Activated B cell treated with CpG ODN at 0.5 μM for 24 hours (primary cell): Measurements from ENCODE around the gene SAP30. TPM values are rescaled to one million over a fixed set of nuclear protein-coding genes. Genes with fewer than 3 reads are reported as not detected.

Source experiments
- ATAC-seq: fragments of 200-7000 bp; cut with Tn5 transposase; one replicate; pipeline ENCODE4 v1.10.0; 2021; ENCODE audit warnings: low read depth, mild to moderate bottlenecking, moderate library complexity
- CTCF ChIA-PET: fragments of 350-600 bp; sonication (Branson Sonifier 250); formaldehyde crosslinking; loops from one replicate; lab custom pipeline; 2021; ENCODE audit warnings: antibody characterized with exemption; lab: Charles Lee
- POLR2A ChIA-PET: fragments of 350-600 bp; sonication (Branson Sonifier 250); formaldehyde crosslinking; loops from one replicate; lab custom pipeline; 2021; ENCODE audit warnings: antibody characterized with exemption; lab: Charles Lee
- DNase-seq: peaks from one replicate; pipeline ENCODE4 v3.0.0; 2022
- H3K27ac Mint-ChIP-seq: one replicate; pipeline ENCODE4 v1.8.0; 2020; ENCODE audit warnings: mixed read lengths
- H3K27me3 Mint-ChIP-seq: one replicate; pipeline ENCODE4 v1.8.0; 2021; ENCODE audit warnings: mixed read lengths
- H3K36me3 Mint-ChIP-seq: one replicate; pipeline ENCODE4 v1.8.0; 2021; ENCODE audit warnings: low read depth, mixed read lengths
- H3K4me1 Mint-ChIP-seq: one replicate; pipeline ENCODE4 v1.8.0; 2021; ENCODE audit warnings: mixed read lengths
- H3K4me3 Mint-ChIP-seq: one replicate; pipeline ENCODE4 v1.8.0; 2020; ENCODE audit warnings: mild to moderate bottlenecking, mixed read lengths
- H3K9me3 Mint-ChIP-seq: one replicate; pipeline ENCODE4 v1.8.0; 2020; ENCODE audit warnings: mixed read lengths
- intact Hi-C: fragments of 100-400 bp; cut with micrococcal nuclease; formaldehyde crosslinking; loops from one replicate; pipeline ENCODE4 v1.15.1; 2024
- total RNA-seq: library from RNA; stranded (reverse); gene quantifications from 2 replicates; pipeline ENCODE4 v1.2.3, GENCODE V29; 2022
- TF ChIP-seq, protein P1 (sequence below): fragments of 200-600 bp; IDR thresholded peaks from one replicate; pipeline ENCODE4 v1.8.0; 2022; ENCODE audit warnings: antibody characterized with exemption, mild to moderate bottlenecking

The SAP30 gene
- total RNA-seq, 1 donor from 2014 or later = 2.1 TPM

DNA sequence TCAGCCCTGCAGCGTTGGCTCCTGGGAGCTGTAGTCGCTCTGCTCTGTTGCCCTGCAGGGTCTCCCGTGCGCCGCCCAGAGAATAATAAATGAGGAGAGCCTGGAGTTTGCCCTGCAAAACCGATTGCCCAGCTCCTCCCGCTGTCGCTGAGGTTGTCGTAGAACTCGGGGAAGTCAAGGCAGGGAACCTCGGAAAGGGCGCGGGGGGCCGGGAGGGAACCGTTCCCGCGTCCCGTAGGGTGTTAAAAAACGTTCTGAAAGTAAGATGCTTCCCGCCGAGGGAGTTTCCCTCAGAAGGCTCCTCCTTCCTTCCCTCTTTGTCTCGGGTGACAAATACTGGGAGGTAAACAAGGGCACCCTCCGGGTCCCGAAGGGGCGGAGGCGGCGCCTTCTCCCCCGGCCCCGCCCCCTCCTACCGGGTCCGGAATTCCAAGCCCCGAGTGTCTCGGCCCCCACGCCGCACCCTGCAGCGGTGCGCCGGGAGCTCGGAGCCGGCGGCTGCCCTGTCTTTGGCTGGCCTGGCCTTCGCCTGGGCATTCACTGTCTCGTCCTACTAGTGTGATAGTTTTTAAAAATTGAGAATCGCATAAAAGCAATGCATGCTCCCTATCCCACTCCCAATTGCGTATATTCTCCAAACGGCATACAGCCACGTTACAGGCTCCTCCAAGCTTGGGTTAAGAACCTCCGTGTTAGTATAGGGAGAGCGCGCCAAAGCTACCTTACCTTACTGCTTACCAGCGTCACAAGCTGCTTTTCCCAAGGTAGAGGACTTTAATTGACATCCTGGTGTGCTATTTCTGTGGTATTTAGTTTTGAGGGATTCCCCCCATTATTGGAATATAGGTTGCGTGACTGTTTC, 35.6 kb upstream of the SAP30 start:
- POLR2A ChIA-PET = interaction anchor here (0.7 to 6.6 kb wide), 12 partner anchors 10 to 949 kb away, joined by 3 to 270 read pairs (median 9); partner anchors contain the start of genes CEP44, FBXO8, GALNT7 and SAP30
- DNase-seq (no peak), ATAC-seq (no peak)
- H3K36me3 Mint-ChIP-seq = peaks cover 35% of the 10 kb centered on the region
- H3K9me3 Mint-ChIP-seq = no peaks in the 10 kb centered on the region
- CTCF ChIA-PET = interaction anchor here (1.2 kb wide), 1 partner anchor 321 kb away, joined by 4 read pairs; no protein-coding TSS in a partner anchor
- H3K4me1 Mint-ChIP-seq = peaks cover 25% of the 10 kb centered on the region
- peak overlapping the region; percentile 98 for H3K27ac Mint-ChIP-seq
- intact Hi-C loops = loop anchor here (1.0 to 5.0 kb wide), 5 partner anchors 35 to 947 kb away; partner anchors contain the start of genes CEP44, FBXO8, GALNT7 and SAP30
- H3K27me3 Mint-ChIP-seq = no peaks in the 10 kb centered on the region
- TF ChIP-seq, protein P1, sequence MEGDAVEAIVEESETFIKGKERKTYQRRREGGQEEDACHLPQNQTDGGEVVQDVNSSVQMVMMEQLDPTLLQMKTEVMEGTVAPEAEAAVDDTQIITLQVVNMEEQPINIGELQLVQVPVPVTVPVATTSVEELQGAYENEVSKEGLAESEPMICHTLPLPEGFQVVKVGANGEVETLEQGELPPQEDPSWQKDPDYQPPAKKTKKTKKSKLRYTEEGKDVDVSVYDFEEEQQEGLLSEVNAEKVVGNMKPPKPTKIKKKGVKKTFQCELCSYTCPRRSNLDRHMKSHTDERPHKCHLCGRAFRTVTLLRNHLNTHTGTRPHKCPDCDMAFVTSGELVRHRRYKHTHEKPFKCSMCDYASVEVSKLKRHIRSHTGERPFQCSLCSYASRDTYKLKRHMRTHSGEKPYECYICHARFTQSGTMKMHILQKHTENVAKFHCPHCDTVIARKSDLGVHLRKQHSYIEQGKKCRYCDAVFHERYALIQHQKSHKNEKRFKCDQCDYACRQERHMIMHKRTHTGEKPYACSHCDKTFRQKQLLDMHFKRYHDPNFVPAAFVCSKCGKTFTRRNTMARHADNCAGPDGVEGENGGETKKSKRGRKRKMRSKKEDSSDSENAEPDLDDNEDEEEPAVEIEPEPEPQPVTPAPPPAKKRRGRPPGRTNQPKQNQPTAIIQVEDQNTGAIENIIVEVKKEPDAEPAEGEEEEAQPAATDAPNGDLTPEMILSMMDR = no peak
- peak overlapping the region; percentile 96 for H3K4me3 Mint-ChIP-seq

DNA sequence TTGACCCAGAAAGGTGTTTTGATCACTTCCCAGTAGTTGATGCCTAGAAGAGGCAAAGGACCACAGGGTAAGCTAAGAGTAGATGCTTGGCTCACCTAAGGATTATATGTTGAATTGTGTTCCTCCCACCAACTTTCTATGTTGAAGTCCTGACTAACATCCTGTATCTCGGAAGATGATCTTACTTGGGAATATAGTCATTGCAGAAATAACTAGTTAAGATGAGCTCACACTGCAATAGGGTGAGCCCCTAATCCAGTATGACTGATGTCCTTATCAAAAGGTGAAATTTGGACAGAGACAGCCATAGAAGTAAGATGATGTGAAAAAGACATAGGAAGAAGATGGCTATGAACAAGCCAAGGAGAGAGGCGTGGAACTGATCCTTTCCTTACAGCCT, 33.3 kb upstream of the SAP30 start:
- Mint-ChIP-seq H3K9me3 (no peaks in the 10 kb centered on the region), H3K27me3 (no peaks in the 10 kb centered on the region), H3K4me3 (no peak overlapping the region), H3K4me1 (peaks cover 18% of the 10 kb centered on the region), H3K27ac (no peak overlapping the region), H3K36me3 (peaks cover 20% of the 10 kb centered on the region)
- CTCF ChIA-PET = no interaction called here
- DNase-seq (no peak), ATAC-seq (no peak)
- POLR2A ChIA-PET = no interaction called here
- intact Hi-C loops = no loop called here
- TF ChIP-seq, protein P1 = no peak

DNA sequence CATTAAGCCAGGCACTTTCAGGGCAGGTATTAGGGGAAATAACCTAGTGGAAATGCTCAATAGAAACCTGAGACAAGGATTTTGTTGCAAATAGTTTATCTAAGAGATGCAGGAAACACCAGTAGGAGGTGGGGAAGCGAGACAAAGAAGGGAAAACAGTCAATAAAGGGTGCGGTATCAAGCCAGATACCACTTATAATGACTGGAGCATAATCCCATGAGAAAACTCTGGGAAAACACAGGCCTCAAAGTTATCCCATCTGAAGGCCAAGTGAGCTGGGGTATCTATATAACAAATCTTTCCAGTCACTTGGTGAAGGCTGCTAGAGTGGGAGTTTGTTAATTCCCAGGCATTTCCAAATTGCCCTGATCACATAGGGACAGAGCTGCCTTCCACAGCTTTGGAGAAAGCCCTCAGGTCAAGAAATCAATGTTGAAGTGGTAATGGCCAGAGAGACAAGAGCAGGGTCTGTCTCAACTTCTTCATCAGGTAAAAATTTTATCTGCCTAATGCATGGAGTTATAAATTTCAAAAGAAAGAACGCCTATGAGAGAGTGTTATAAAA, 26.8 kb upstream of the SAP30 start:
- DNase-seq (no peak), ATAC-seq (no peak)
- intact Hi-C loops = no loop called here
- Mint-ChIP-seq H3K27ac (no peak overlapping the region), H3K4me3 (no peak overlapping the region), H3K9me3 (no peaks in the 10 kb centered on the region), H3K36me3 (no peaks in the 10 kb centered on the region), H3K27me3 (no peaks in the 10 kb centered on the region), H3K4me1 (peaks cover 6% of the 10 kb centered on the region)
- ChIA-PET CTCF (no interaction called here), POLR2A (interaction anchor here (2.0 kb wide), 1 partner anchor 9 kb away, joined by 19 read pairs; the partner anchor contains the start of gene HMGB2)
- TF ChIP-seq, protein P1 = no peak

DNA sequence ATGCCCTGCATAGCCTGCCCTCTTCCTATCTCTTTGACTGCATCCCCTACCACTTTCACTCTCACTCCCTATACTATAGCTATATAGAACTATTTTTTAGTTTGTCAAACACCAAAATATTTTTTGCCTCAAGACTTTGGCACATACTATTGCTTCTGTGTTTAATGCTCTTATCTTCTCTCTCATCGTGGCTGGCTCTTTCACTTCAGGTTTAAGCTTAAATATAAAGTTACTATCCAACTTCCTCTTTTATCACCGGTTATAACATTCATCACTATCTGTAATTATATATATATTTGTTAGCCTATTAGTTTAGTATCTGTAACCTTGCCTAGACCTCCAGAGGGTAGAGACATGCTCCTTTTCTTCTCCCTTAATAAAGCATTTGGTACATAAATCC, 25.1 kb upstream of the SAP30 start:
- DNase-seq (no peak), ATAC-seq (no peak)
- ChIA-PET CTCF (interaction anchor here (1.0 to 1.2 kb wide), 3 partner anchors 15 to 332 kb away, joined by 3 to 4 read pairs (median 3); no protein-coding TSS in a partner anchor), POLR2A (interaction anchor here (0.8 to 2.0 kb wide), 2 partner anchors 11 to 24 kb away, joined by 4 to 19 read pairs; partner anchors contain the start of gene HMGB2)
- Mint-ChIP-seq H3K9me3 (no peaks in the 10 kb centered on the region), H3K27ac (no peak overlapping the region), H3K36me3 (no peaks in the 10 kb centered on the region), H3K4me1 (peaks cover 6% of the 10 kb centered on the region), H3K4me3 (no peak overlapping the region), H3K27me3 (no peaks in the 10 kb centered on the region)
- TF ChIP-seq, protein P1 = no peak
- intact Hi-C loops = no loop called here
